ENCODE data around the gene MALRD1. TPM values are rescaled to one million over a fixed set of nuclear protein-coding genes. Genes with fewer than 3 reads are reported as not detected.

MALRD1 gene
- total RNA-seq, 2 experiments from 2014 or later = not detected

GRCh38 chr10:19702215-19702614, 653.6 kb downstream of the MALRD1 start:
- Mint-ChIP-seq H3K4me3 (no peak overlapping the region), H3K9me3 (peaks cover 24% of the 10 kb centered on the region), H3K27ac (no peak overlapping the region), H3K27me3 (no peaks in the 10 kb centered on the region), H3K4me1 (no peaks in the 10 kb centered on the region), H3K36me3 (ENCODE audit: low read depth) (no peaks in the 10 kb centered on the region)
- ChIA-PET CTCF (no interaction called here), POLR2A (no interaction called here)
- no peak for DNase-seq

GRCh38 chr10:19704544-19704943, 655.9 kb downstream of the MALRD1 start:
- ChIA-PET POLR2A (no interaction called here), CTCF (no interaction called here)
- H3K36me3 Mint-ChIP-seq (ENCODE audit: low read depth) = no peaks in the 10 kb centered on the region
- H3K4me3 Mint-ChIP-seq = no peak overlapping the region
- no peaks in the 10 kb centered on the region for H3K4me1 Mint-ChIP-seq
- peaks cover 17% of the 10 kb centered on the region for H3K9me3 Mint-ChIP-seq
- no peak overlapping the region for H3K27ac Mint-ChIP-seq
- H3K27me3 Mint-ChIP-seq = no peaks in the 10 kb centered on the region
- no peak for DNase-seq

GRCh38 chr10:19705250-19705649, 656.6 kb downstream of the MALRD1 start:
- H3K4me3 Mint-ChIP-seq = no peak overlapping the region
- no peak overlapping the region for H3K27ac Mint-ChIP-seq
- peaks cover 20% of the 10 kb centered on the region for H3K9me3 Mint-ChIP-seq
- DNase-seq = no peak
- ChIA-PET POLR2A (no interaction called here), CTCF (no interaction called here)
- no peaks in the 10 kb centered on the region for H3K4me1 Mint-ChIP-seq
- H3K36me3 Mint-ChIP-seq (ENCODE audit: low read depth) = no peaks in the 10 kb centered on the region
- H3K27me3 Mint-ChIP-seq = no peaks in the 10 kb centered on the region

GRCh38 chr10:19706904-19707303, 658.3 kb downstream of the MALRD1 start:
- H3K27ac Mint-ChIP-seq = no peak overlapping the region
- no peaks in the 10 kb centered on the region for H3K36me3 Mint-ChIP-seq (ENCODE audit: low read depth)
- H3K4me3 Mint-ChIP-seq = no peak overlapping the region
- H3K9me3 Mint-ChIP-seq = peaks cover 28% of the 10 kb centered on the region
- no peaks in the 10 kb centered on the region for H3K27me3 Mint-ChIP-seq
- DNase-seq = no peak
- CTCF ChIA-PET = interaction anchor here (0.6 kb wide), 1 partner anchor 454 kb away, joined by 6 read pairs; no protein-coding TSS in a partner anchor
- H3K4me1 Mint-ChIP-seq = no peaks in the 10 kb centered on the region
- POLR2A ChIA-PET = no interaction called here

- H3K9me3 Mint-ChIP-seq = peaks cover 28% of the 10 kb centered on the region
- no peaks in the 10 kb centered on the region for H3K4me1 Mint-ChIP-seq
- DNase-seq = no peak
- POLR2A ChIA-PET = no interaction called here
- CTCF ChIA-PET = interaction anchor here (0.6 kb wide), 1 partner anchor 454 kb away, joined by 6 read pairs; no protein-coding TSS in a partner anchor
- H3K27ac Mint-ChIP-seq = no peak overlapping the region
- no peaks in the 10 kb centered on the region for H3K27me3 Mint-ChIP-seq
- no peak overlapping the region for H3K4me3 Mint-ChIP-seq
- H3K36me3 Mint-ChIP-seq (ENCODE audit: low read depth) = no peaks in the 10 kb centered on the region
These were observed 658.8 kb downstream of the MALRD1 start for GRCh38 chr10:19707376-19707775.

- Mint-ChIP-seq H3K4me3 (no peak overlapping the region), H3K36me3 (ENCODE audit: low read depth) (no peaks in the 10 kb centered on the region), H3K27me3 (no peaks in the 10 kb centered on the region), H3K4me1 (no peaks in the 10 kb centered on the region), H3K9me3 (peaks cover 28% of the 10 kb centered on the region), H3K27ac (no peak overlapping the region)
- POLR2A ChIA-PET = no interaction called here
- CTCF ChIA-PET = no interaction called here
- DNase-seq = no peak
These were observed 659.4 kb downstream of the MALRD1 start for GRCh38 chr10:19708031-19708430.

- ChIA-PET POLR2A (no interaction called here), CTCF (no interaction called here)
- Mint-ChIP-seq H3K4me3 (no peak overlapping the region), H3K27ac (no peak overlapping the region), H3K4me1 (no peaks in the 10 kb centered on the region), H3K36me3 (ENCODE audit: low read depth) (no peaks in the 10 kb centered on the region), H3K9me3 (peaks cover 24% of the 10 kb centered on the region), H3K27me3 (no peaks in the 10 kb centered on the region)
- DNase-seq = no peak
These were observed 662.0 kb downstream of the MALRD1 start for GRCh38 chr10:19710600-19710999.

- ChIA-PET POLR2A (no interaction called here), CTCF (no interaction called here)
- Mint-ChIP-seq H3K27me3 (no peaks in the 10 kb centered on the region), H3K4me1 (no peaks in the 10 kb centered on the region), H3K36me3 (ENCODE audit: low read depth) (no peaks in the 10 kb centered on the region), H3K27ac (no peak overlapping the region), H3K9me3 (peaks cover 20% of the 10 kb centered on the region), H3K4me3 (no peak overlapping the region)
- DNase-seq = no peak
These were observed 664.6 kb downstream of the MALRD1 start for GRCh38 chr10:19713159-19713558.

GRCh38 chr10:19713800-19714525, 665.4 kb downstream of the MALRD1 start:
- POLR2A ChIA-PET = no interaction called here
- Mint-ChIP-seq H3K4me3 (no peak overlapping the region), H3K27ac (no peak overlapping the region), H3K36me3 (ENCODE audit: low read depth) (no peaks in the 10 kb centered on the region), H3K4me1 (no peaks in the 10 kb centered on the region), H3K27me3 (no peaks in the 10 kb centered on the region), H3K9me3 (peaks cover 20% of the 10 kb centered on the region)
- CTCF ChIA-PET = no interaction called here
- no peak for DNase-seq

GRCh38 chr10:19719284-19719683, 670.7 kb downstream of the MALRD1 start:
- DNase-seq = no peak
- CTCF ChIA-PET = no interaction called here
- Mint-ChIP-seq H3K9me3 (peaks cover 8% of the 10 kb centered on the region), H3K36me3 (ENCODE audit: low read depth) (no peaks in the 10 kb centered on the region), H3K27me3 (no peaks in the 10 kb centered on the region), H3K4me3 (no peak overlapping the region), H3K27ac (no peak overlapping the region), H3K4me1 (no peaks in the 10 kb centered on the region)
- POLR2A ChIA-PET = no interaction called here

GRCh38 chr10:19724287-19724686, 675.7 kb downstream of the MALRD1 start:
- no peaks in the 10 kb centered on the region for H3K27me3 Mint-ChIP-seq
- POLR2A ChIA-PET = no interaction called here
- no peak overlapping the region for H3K27ac Mint-ChIP-seq
- CTCF ChIA-PET = no interaction called here
- no peaks in the 10 kb centered on the region for H3K36me3 Mint-ChIP-seq (ENCODE audit: low read depth)
- no peak for DNase-seq
- peaks cover 8% of the 10 kb centered on the region for H3K9me3 Mint-ChIP-seq
- no peaks in the 10 kb centered on the region for H3K4me1 Mint-ChIP-seq
- H3K4me3 Mint-ChIP-seq = no peak overlapping the region

- CTCF ChIA-PET = no interaction called here
- DNase-seq = no peak
- Mint-ChIP-seq H3K27ac (no peak overlapping the region), H3K27me3 (no peaks in the 10 kb centered on the region), H3K4me1 (no peaks in the 10 kb centered on the region), H3K9me3 (peaks cover 2% of the 10 kb centered on the region), H3K4me3 (no peak overlapping the region), H3K36me3 (ENCODE audit: low read depth) (no peaks in the 10 kb centered on the region)
- POLR2A ChIA-PET = no interaction called here
These were observed 679.8 kb downstream of the MALRD1 start for GRCh38 chr10:19728376-19728775.

GRCh38 chr10:19728964-19729363, 680.4 kb downstream of the MALRD1 start:
- no peak overlapping the region for H3K27ac Mint-ChIP-seq
- H3K27me3 Mint-ChIP-seq = no peaks in the 10 kb centered on the region
- no peaks in the 10 kb centered on the region for H3K36me3 Mint-ChIP-seq (ENCODE audit: low read depth)
- POLR2A ChIA-PET = no interaction called here
- peaks cover 2% of the 10 kb centered on the region for H3K9me3 Mint-ChIP-seq
- DNase-seq = no peak
- no peaks in the 10 kb centered on the region for H3K4me1 Mint-ChIP-seq
- CTCF ChIA-PET = no interaction called here
- H3K4me3 Mint-ChIP-seq = no peak overlapping the region

- H3K4me1 Mint-ChIP-seq = no peaks in the 10 kb centered on the region
- ChIA-PET POLR2A (no interaction called here), CTCF (interaction anchor here (0.6 kb wide), 1 partner anchor 315 kb away, joined by 3 read pairs; no protein-coding TSS in a partner anchor)
- H3K27ac Mint-ChIP-seq = no peak overlapping the region
- H3K9me3 Mint-ChIP-seq = peaks cover 10% of the 10 kb centered on the region
- DNase-seq = no peak
- H3K27me3 Mint-ChIP-seq = no peaks in the 10 kb centered on the region
- no peak overlapping the region for H3K4me3 Mint-ChIP-seq
- no peaks in the 10 kb centered on the region for H3K36me3 Mint-ChIP-seq (ENCODE audit: low read depth)
These were observed 681.7 kb downstream of the MALRD1 start for GRCh38 chr10:19730167-19730906.
